Adrenal gland (tissue), 12 donors: Measurements from ENCODE around the gene GAK. TPM values are rescaled to one million over a fixed set of nuclear protein-coding genes. Genes with fewer than 3 reads are reported as not detected.
"Not testable (repeated sequence)": the region's sequence is repeated elsewhere in the genome, so short reads cannot be mapped to it uniquely, and the experiment has no call there.

ENCODE experiments used
- DNase-seq, 7 donors: peaks; one replicate each; pipeline ENCODE4 v3.0.0-alpha.2; 2019 to 2020
- H3K27ac ChIP-seq, 5 donors: fragments of 200-600 bp; sonication (generic) in 4 of 5; 1 replicate in 3 of 5; 2 replicates in 2 of 5; pipeline versions ENCODE4 v1.5.1 to v1.8.0; 2016 to 2020; ENCODE audit warnings: mild to moderate bottlenecking in 1 of 5
- H3K27me3 ChIP-seq: fragments of 200-600 bp; 2 replicates; pipeline ENCODE4 v1.8.0; 2021
- H3K36me3 ChIP-seq, 2 donors: fragments of 200-600 bp; replicated peaks in 1 of 2; 1 replicate in 1 of 2; 2 replicates in 1 of 2; pipeline versions ENCODE4 v1.5.1 to v1.8.0; 2018 to 2022
- H3K4me1 ChIP-seq, 2 donors: fragments of 200-600 bp; replicated peaks in 1 of 2; 1 replicate in 1 of 2; 2 replicates in 1 of 2; pipeline versions ENCODE4 v1.5.1 to v1.8.0; 2018 to 2021
- H3K4me3 ChIP-seq, 4 donors: fragments of 200-600 bp; sonication (generic) in 3 of 4; one replicate each; pipeline ENCODE4 v1.5.1; 2016 to 2018
- H3K9me3 ChIP-seq, 3 donors: fragments of 200-600 bp; sonication (generic) in 1 of 3; replicated peaks in 1 of 3; 1 replicate in 2 of 3; 2 replicates in 1 of 3; pipeline versions ENCODE4 v1.5.1 to v1.8.0; 2016 to 2021
- POLR2A ChIP-seq, 2 donors: fragments of 450-650 bp; IDR thresholded peaks; one replicate each; pipeline ENCODE4 v1.6.1; 2017; ENCODE audit warnings: antibody characterized with exemption in 2 of 2, mild to moderate bottlenecking in 2 of 2, moderate library complexity in 1 of 2
- WGBS, 4 donors: extraction: QIAGEN DNeasy Blood & Tissue Kit in 2 of 4; methylation state at CpG; one replicate each; pipeline versions ENCODE4 v1.1.5 to v1.1.7; 2013 to 2017; 5-methylcytosine and 5-hydroxymethylcytosine counted together
- intact Hi-C, 2 donors: fragments of 100-400 bp; cut with DNase I; formaldehyde crosslinking; loops; one replicate each; pipeline versions ENCODE4 v1.14.1 to v1.15.0; 2022 to 2023
- polyA plus RNA-seq, 3 donors: library from polyadenylated mRNA; stranded (reverse); fragments of 200-250 nt in 2 of 3; fragments of 350-450 nt in 1 of 3; fragmentation: Illumina TruSeq in 1 of 3; extraction: RNeasy Lipid Tissue Mini Kit (QIAGEN cat#74804) in 1 of 3; gene quantifications; one replicate each; pipeline ENCODE4 v1.2.3, GENCODE V29; 2013 to 2014
- total RNA-seq, 9 donors: library from RNA; depleted of rRNA in 4 of 9; stranded (reverse); fragments of >200 nt in 4 of 9; fragments of 120-200 nt in 1 of 9; fragmentation: NEBNext Ultra II Directional in 1 of 9; extraction: Animal tissue kit (Norgen Biotek cat#: 25700) in 1 of 9; gene quantifications; one replicate each; pipeline versions ENCODE4 v1.1.0 to v1.2.4, GENCODE V29; 2013 to 2023
- TF ChIP-seq, protein P1 (sequence below), 6 experiments: fragments of 450-650 bp in 4 of 6; fragments of 200-600 bp in 2 of 6; sonication (generic) in 1 of 6; IDR thresholded peaks; 1 replicate in 5 of 6; 2 replicates in 1 of 6; pipeline versions ENCODE4 v1.5.1 to v1.8.0; 2016 to 2021; ENCODE audit warnings: antibody characterized with exemption in 6 of 6, mild to moderate bottlenecking in 2 of 6, moderate library complexity in 1 of 6
- donor health status: healthy with polysubstance abuse.
- donor health status: Bipolar disorder and iron deficiency.
- donor health status: DM: yes; HTN: yes; CAD: no.
- donor health status: DM: no; HTN: no; CAD: no.
- donor health status: DM: no; HTN: no; CAD: no.
- donor health status: DM: yes; HTN: yes; CAD: no.

GAK gene
- total and polyA plus RNA-seq, 12 donors: 39.0 to 381 (median 132) TPM

DNA sequence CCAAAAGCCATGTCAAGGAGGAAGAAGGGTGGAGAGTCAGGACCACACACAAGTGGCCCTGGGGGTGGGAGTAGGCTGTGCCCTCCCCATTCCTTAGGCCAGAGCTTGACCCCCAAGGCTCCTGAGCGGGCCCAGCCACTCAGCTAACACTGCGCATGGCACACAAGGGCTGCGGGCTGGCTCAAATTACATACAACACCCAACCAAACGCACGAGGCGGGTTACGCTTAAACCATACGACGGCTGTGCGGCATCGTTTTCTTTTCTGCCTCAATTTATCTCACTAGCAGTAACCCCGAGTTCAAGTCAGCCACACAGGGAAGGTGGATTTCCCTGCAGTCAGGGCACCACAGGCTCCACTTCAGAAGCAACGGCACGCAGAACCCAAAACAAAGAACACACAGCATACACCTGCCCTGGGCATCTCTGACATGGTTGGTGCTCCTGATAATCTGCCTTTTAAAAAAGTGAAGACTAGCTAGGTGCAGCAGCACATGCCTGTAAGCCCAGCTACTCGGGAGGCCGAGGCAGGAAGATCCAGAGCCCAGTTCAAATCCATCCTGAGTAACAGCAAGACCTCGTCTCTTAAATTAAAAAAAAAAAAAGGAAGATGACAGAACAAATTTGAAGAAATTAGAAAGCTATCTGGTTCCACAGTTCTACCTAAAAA lies 2.9 kb downstream of the GAK start:
- no peaks in the 10 kb centered on the region for H3K27me3 ChIP-seq
- peak in 1 of 7 donors; percentile 18 for DNase-seq
- intact Hi-C loops: no loop called here
- peaks cover 12 to 49% of the 10 kb centered on the region in 2 donors for H3K4me1 ChIP-seq
- TF ChIP-seq, protein P1, sequence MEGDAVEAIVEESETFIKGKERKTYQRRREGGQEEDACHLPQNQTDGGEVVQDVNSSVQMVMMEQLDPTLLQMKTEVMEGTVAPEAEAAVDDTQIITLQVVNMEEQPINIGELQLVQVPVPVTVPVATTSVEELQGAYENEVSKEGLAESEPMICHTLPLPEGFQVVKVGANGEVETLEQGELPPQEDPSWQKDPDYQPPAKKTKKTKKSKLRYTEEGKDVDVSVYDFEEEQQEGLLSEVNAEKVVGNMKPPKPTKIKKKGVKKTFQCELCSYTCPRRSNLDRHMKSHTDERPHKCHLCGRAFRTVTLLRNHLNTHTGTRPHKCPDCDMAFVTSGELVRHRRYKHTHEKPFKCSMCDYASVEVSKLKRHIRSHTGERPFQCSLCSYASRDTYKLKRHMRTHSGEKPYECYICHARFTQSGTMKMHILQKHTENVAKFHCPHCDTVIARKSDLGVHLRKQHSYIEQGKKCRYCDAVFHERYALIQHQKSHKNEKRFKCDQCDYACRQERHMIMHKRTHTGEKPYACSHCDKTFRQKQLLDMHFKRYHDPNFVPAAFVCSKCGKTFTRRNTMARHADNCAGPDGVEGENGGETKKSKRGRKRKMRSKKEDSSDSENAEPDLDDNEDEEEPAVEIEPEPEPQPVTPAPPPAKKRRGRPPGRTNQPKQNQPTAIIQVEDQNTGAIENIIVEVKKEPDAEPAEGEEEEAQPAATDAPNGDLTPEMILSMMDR (IDR thresholded peaks at IDR 0.05): no peak
- TF ChIP-seq POLR2A (IDR thresholded peaks at IDR 0.05): no peak
- H3K9me3 ChIP-seq: no peaks in the 10 kb centered on the region
- no peaks in the 10 kb centered on the region for H3K36me3 ChIP-seq
- H3K4me3 ChIP-seq: no peak overlapping the region
- no peak overlapping the region for H3K27ac ChIP-seq
- WGBS, 4 donors: 87 to 93% (median 92%) methylated on average over 17 of the region's 17 CpGs

DNA sequence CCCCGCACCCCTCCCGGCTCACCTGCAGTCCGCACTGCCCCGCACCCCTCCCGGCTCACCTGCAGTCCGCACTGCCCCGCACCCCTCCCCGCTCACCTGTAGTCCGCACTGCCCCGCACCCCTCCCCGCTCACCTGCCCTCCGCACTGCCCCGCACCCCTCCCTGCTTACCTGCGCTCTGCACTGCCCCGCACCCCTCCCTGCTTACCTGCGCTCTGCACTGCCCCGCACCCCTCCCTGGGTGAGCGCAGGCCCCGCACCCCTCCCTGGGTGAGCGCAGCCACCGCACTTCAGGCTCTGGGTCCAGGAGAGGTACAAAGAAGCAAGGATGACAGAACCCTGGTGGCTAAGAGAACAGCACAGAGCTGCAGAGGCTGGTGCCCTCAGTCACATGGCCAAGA lies 4.5 kb downstream of the GAK start:
- H3K4me1 ChIP-seq: peaks cover 5 to 44% of the 10 kb centered on the region in 2 donors
- WGBS, 4 donors: 94 to 100% (median 94%) methylated on average over 7 to 21 of the region's 21 CpGs; no CpG with 5 or more reads in 1 of the 4 donors
- H3K27me3 ChIP-seq, H3K27ac ChIP-seq, intact Hi-C loops, H3K9me3 ChIP-seq, H3K36me3 ChIP-seq, H3K4me3 ChIP-seq, DNase-seq: not testable (repeated sequence)

DNA sequence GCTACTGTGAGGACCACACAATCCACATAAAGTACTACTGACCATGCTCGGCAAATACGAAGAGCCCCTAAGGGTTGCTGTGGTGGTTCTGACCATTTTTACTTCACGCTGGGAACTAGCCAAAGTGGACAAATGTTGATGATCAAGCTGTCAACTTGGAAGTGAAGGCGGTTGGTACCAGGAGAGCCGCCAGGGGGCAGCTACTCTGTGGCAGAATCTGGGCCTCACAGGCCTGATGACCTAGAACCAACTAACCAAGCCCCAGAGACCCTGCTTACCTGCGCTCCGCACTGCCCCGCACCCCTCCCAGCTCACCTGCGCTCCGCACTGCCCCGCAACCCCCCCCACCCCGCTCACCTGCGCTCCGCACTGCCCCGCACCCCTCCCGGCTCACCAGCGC lies 5.6 kb downstream of the GAK start:
- TF ChIP-seq, protein P1 (IDR thresholded peaks at IDR 0.05): no peak
- no peak for TF ChIP-seq POLR2A (IDR thresholded peaks at IDR 0.05)
- H3K4me1 ChIP-seq: peaks cover 5 to 44% of the 10 kb centered on the region in 2 donors
- no peak overlapping the region for H3K4me3 ChIP-seq
- intact Hi-C loops: no loop called here
- 71 to 88% (median 79%) methylated on average over 5 to 17 of the region's 17 CpGs for WGBS, 4 donors
- H3K27ac ChIP-seq: no peak overlapping the region
- no peaks in the 10 kb centered on the region for H3K27me3 ChIP-seq
- H3K36me3 ChIP-seq: no peaks in the 10 kb centered on the region
- no peaks in the 10 kb centered on the region for H3K9me3 ChIP-seq
- no peak for DNase-seq

DNA sequence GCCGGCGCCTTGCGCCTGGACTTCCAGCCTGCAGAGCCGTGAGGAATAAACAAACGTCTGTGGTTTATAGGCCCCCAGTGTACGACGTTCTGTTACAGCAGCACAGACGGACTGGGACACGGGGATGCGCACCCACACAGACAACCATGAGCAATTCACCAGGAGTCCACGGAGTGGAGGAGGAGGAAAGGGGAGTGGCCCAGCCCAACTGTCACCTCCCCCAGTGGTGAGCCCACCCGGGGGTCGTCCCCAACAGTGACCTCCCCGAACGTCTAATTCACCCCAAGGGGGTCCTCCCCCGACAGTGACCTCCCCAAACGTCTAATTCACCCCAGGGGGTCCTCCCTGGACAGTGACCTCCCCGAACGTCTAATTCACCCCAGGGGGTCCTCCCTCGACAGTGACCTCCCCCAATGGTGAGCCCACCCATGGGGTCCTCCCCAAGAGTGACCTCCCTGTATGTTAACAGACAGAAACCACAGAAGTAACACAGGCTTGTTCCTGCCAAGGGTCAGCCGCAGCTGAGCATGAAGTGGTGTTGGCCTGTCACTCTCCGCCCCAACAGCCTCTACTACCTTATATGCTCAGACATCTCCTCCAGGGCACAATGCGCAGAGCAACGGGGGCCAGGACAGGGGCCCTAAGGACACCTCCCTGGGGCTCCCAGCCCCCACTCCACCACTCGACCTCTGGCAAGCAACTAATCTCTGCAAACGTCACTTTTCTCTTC lies 6.2 kb downstream of the GAK start:
- Histone ChIP-seq H3K9me3 (no peaks in the 10 kb centered on the region), H3K4me3 (no peak overlapping the region)

More for the DNA sequence above, 6.2 kb downstream of the GAK start:
- WGBS, 4 donors: 78 to 86% (median 82%) methylated on average over 20 to 26 of the region's 26 CpGs
- H3K4me1 ChIP-seq: peaks cover 3 to 40% of the 10 kb centered on the region in 2 donors
- no peaks in the 10 kb centered on the region for H3K27me3 ChIP-seq
- no peaks in the 10 kb centered on the region for H3K36me3 ChIP-seq
- intact Hi-C loops: no loop called here
- TF ChIP-seq, protein P1 (IDR thresholded peaks at IDR 0.05): no peak
- no peak for TF ChIP-seq POLR2A (IDR thresholded peaks at IDR 0.05)
- no peak overlapping the region for H3K27ac ChIP-seq
- DNase-seq: no peak
